Measurements from ENCODE around the gene NCAM2.

The NCAM2 gene

DNA sequence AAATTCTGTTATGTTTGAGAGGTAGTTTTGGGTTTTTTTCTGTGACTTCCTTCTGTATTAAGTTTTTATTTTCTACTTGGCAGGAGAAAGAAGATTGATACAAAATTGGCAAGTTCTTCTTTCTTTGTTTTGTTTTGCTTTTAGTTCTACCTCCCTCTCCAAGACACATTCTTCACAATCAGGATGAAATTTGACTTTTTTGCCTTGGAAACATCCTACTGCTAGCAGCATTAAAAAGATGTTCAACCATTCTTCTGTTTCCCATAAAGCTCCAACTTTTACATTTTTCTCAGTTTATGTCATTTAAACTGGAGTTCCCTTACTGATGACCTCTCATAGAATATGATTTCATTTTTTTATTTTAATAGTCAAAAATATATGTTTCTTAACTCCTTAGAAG is 234.8 kb downstream of the NCAM2 start:
- DNase-seq (ENCODE audit: low read depth in 1 of 2, low spot score in 1 of 2) = no peak
- TF ChIP-seq, protein P1, sequence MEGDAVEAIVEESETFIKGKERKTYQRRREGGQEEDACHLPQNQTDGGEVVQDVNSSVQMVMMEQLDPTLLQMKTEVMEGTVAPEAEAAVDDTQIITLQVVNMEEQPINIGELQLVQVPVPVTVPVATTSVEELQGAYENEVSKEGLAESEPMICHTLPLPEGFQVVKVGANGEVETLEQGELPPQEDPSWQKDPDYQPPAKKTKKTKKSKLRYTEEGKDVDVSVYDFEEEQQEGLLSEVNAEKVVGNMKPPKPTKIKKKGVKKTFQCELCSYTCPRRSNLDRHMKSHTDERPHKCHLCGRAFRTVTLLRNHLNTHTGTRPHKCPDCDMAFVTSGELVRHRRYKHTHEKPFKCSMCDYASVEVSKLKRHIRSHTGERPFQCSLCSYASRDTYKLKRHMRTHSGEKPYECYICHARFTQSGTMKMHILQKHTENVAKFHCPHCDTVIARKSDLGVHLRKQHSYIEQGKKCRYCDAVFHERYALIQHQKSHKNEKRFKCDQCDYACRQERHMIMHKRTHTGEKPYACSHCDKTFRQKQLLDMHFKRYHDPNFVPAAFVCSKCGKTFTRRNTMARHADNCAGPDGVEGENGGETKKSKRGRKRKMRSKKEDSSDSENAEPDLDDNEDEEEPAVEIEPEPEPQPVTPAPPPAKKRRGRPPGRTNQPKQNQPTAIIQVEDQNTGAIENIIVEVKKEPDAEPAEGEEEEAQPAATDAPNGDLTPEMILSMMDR (IDR thresholded peaks at IDR 0.05; ENCODE audit: insufficient read depth, low read length) = no peak
- TF ChIP-seq SPI1 (IDR thresholded peaks at IDR 0.05; ENCODE audit: borderline replicate concordance, low read depth) = no peak
- no peak overlapping the region for H3K4me3 ChIP-seq (replicated peaks; ENCODE audit: insufficient read depth, low read length)
- H3K27me3 ChIP-seq (ENCODE audit: insufficient read depth, poor library complexity, severe bottlenecking) = no peaks in the 10 kb centered on the region
- no peak overlapping the region for H3K27ac ChIP-seq (replicated peaks)

DNA sequence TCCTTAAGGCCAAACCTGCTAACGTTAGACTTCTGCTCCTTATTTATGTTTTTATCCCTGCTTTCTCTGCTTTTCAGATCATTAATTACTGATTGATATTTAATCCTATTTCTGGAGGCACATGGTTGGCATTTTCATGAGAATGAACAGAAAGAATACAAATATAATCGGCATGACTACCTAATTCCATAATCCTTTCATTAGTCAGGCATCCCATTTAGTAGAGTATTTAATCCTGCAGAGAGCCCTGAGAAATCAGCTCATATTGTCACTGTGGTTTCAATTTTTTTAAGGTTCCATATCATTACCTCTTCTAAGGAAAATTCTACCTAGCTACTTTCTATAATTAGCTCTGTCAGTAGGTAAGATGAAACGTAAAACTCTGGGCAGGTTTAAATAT is 238.8 kb downstream of the NCAM2 start:
- DNase-seq (ENCODE audit: low read depth in 1 of 2, low spot score in 1 of 2) = no peak
- TF ChIP-seq SPI1 (IDR thresholded peaks at IDR 0.05; ENCODE audit: borderline replicate concordance, low read depth) = no peak
- TF ChIP-seq GABPA (IDR thresholded peaks at IDR 0.05; ENCODE audit: low read depth) = no peak
- no peak overlapping the region for H3K27ac ChIP-seq (replicated peaks)
- H3K27me3 ChIP-seq (ENCODE audit: insufficient read depth, poor library complexity, severe bottlenecking) = no peaks in the 10 kb centered on the region
- no peak overlapping the region for H3K4me3 ChIP-seq (replicated peaks; ENCODE audit: insufficient read depth, low read length)

DNA sequence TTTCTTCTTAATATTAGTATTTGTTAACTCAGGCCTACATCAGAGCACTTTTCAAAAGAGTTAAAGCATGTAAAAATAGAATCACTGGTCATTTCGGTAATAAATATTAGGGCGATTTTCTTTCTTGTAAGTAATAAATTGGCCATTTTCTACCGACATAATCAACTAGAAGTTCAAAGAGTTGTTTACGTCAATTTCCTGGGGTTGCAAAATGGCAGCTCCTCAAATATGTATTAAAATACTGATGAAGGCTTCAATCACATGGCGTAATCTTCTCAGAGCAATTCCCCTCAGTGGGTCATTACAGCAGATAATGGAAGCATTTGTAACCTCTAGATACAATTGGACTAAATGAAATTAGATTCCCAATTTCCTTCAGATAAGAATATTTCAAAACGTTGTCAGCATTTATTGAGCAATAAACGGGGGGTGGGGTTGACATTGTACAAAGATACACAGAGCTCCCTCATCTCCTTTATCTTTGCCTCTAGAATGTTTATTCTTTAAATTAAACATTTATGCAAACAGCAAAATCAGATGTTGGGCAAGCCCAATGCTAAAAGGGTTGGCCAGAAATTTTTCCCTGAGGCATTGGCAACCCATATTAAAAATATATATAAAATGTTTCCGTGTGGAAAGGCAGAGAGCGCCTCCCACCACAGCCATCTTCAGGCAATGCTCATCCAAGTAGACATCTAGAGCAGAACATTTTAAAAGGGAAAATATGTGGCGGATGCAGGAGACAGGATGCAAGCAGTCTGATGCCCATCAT is 240.6 kb downstream of the NCAM2 start:
- TF ChIP-seq SPI1 (IDR thresholded peaks at IDR 0.05; ENCODE audit: borderline replicate concordance, low read depth) = no peak
- TF ChIP-seq, protein P1 (IDR thresholded peaks at IDR 0.05; ENCODE audit: insufficient read depth, low read length) = no peak
- no peak for TF ChIP-seq POLR2AphosphoS5 (IDR thresholded peaks at IDR 0.05; ENCODE audit: low read depth)
- TF ChIP-seq, protein P2, sequence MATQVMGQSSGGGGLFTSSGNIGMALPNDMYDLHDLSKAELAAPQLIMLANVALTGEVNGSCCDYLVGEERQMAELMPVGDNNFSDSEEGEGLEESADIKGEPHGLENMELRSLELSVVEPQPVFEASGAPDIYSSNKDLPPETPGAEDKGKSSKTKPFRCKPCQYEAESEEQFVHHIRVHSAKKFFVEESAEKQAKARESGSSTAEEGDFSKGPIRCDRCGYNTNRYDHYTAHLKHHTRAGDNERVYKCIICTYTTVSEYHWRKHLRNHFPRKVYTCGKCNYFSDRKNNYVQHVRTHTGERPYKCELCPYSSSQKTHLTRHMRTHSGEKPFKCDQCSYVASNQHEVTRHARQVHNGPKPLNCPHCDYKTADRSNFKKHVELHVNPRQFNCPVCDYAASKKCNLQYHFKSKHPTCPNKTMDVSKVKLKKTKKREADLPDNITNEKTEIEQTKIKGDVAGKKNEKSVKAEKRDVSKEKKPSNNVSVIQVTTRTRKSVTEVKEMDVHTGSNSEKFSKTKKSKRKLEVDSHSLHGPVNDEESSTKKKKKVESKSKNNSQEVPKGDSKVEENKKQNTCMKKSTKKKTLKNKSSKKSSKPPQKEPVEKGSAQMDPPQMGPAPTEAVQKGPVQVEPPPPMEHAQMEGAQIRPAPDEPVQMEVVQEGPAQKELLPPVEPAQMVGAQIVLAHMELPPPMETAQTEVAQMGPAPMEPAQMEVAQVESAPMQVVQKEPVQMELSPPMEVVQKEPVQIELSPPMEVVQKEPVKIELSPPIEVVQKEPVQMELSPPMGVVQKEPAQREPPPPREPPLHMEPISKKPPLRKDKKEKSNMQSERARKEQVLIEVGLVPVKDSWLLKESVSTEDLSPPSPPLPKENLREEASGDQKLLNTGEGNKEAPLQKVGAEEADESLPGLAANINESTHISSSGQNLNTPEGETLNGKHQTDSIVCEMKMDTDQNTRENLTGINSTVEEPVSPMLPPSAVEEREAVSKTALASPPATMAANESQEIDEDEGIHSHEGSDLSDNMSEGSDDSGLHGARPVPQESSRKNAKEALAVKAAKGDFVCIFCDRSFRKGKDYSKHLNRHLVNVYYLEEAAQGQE (IDR thresholded peaks at IDR 0.05; ENCODE audit: insufficient replicate concordance, low read depth) = no peak
- no peak for TF ChIP-seq GABPA (IDR thresholded peaks at IDR 0.05; ENCODE audit: low read depth)
- no peak for DNase-seq (ENCODE audit: low read depth in 1 of 2, low spot score in 1 of 2)
- H3K27me3 ChIP-seq (ENCODE audit: insufficient read depth, poor library complexity, severe bottlenecking) = no peaks in the 10 kb centered on the region
- no peak overlapping the region for H3K4me3 ChIP-seq (replicated peaks; ENCODE audit: insufficient read depth, low read length)
- no peak overlapping the region for H3K27ac ChIP-seq (replicated peaks)

DNA sequence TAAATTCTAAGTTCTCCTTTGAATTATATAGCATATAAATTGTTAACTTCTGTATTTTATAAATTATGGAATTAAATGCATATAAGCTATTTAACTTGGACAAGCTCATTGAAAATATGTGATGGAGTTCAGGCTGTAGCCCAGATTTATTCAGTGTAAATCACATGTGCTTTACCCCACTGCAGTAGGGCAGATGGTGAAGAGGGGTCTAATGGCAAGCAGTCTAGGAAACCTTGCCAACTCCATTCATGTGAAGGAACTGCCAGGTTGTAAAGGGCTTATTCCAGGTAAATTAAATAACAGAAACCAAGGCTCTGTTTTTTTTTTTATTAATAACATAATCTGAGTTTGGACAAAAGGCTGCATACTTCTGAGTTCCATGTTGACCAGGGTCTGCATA is 243.2 kb downstream of the NCAM2 start:
- Histone ChIP-seq H3K27me3 (ENCODE audit: insufficient read depth, poor library complexity, severe bottlenecking) (no peaks in the 10 kb centered on the region), H3K4me3 (replicated peaks; ENCODE audit: insufficient read depth, low read length) (no peak overlapping the region), H3K27ac (replicated peaks) (no peak overlapping the region)
- no peak for DNase-seq (ENCODE audit: low read depth in 1 of 2, low spot score in 1 of 2)
- TF ChIP-seq GABPA (IDR thresholded peaks at IDR 0.05; ENCODE audit: low read depth) = no peak
- TF ChIP-seq, protein P2 (IDR thresholded peaks at IDR 0.05; ENCODE audit: insufficient replicate concordance, low read depth) = no peak
- TF ChIP-seq SPI1 (IDR thresholded peaks at IDR 0.05; ENCODE audit: borderline replicate concordance, low read depth) = no peak
- no peak for TF ChIP-seq POLR2AphosphoS5 (IDR thresholded peaks at IDR 0.05; ENCODE audit: low read depth)
- TF ChIP-seq, protein P1 (IDR thresholded peaks at IDR 0.05; ENCODE audit: insufficient read depth, low read length) = no peak

All from HL-60 (cell line).